ENCODE measurements around the gene PCDHGC3.
A peak's percentile ranks its signal among the peaks of the same experiment; 100 is the strongest.

Gene PCDHGC3

DNA sequence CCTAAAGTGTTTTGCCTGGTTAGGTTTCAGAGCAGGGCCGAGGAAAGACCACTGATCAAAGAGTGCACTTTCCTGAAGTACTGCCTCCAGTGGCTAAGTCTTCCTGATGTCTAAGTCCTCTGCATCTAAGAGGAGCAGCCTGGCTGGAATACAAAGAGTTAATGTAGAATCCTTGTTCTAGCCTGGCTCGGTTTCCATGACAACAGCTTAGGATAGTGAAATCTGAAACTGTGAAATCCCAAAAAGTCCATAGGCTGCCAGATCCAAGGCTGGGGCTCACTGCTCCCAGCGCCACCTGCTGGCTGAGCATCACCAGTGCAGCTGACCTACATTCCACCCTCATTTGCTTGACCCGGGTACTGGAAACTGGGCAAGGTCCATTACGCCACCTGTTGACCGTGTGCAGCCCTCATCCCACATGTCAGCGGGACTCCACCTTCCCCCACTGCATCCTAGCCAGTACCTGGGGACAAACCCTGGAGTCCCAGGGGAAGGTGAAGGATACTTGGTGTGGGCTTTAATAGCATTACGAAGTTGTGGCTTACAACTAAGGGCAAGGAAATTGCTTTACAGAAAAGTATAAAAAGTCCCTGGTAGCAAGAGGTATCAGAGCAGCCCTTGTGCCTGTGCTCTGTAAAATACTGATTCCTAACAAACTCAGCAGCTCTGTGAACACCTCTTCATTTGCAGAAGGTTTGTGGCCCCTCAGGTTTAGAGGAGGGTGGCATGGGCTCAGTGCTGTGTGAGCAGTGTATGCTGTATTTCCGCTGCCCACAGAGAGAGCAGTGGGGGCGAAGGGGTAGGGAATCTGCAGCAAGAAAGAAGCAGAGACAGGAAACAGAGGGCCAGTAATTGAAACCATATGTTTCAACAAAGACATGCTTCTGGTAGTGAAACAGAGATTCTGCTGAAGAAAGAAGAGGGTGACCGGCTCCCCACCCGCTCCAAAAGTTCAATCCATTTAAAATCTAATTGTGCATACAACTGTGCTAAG, 49.1 kb downstream of the PCDHGC3 start:
- peak; percentile 48 to 57 for DNase-seq

DNA sequence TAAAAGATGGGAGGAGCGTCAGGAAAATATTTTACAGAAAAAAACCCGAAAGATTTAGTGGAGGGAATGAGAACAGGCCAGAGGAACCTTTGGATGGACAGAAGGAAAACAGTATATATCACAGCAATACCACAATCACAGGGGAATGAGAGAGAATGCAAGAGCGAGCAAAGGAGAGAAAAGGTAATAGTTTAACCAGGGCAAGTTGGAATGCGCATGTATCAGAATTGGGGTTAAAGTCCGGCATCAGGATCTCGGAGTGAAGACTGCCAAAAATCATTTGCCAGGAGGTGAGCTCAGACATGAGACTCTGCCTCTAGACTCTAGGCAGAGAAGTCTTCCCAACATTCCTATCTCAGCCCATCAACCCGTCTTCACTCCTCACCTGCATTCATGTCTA, 49.9 kb downstream of the PCDHGC3 start:
- no peak for DNase-seq

DNA sequence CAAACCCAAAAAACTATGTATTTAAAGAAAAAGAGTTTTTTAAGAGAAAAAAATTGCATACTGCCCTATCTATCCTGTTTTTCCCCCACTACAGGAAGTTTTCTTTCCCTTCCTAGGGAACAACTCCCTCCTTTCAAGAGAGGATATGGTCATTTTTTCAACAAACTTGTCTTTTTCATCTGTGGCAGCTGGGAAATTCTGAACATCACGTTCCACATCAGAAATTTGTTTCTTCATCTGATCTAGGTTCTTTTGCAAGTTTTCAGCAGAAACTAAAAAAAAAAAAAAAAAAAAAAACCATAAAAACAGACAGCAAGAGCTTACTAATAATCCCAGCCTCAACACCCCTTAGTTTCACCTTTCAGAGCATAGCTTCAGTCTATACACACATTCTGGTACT, 51.7 kb downstream of the PCDHGC3 start:
- DNase-seq: no peak

Measured in activated CD4-positive, alpha-beta T cell treated with anti-CD3 and anti-CD28 coated beads, Interleukin-2, amount 50 U/mL, for 48 hours (primary cell).